GM18526 (cell line): ENCODE measurements around the gene RAB6B.

Experiments used
- POLR2A ChIP-seq: IDR thresholded peaks from 3 replicates; pipeline ENCODE4 v1.6.1; 2011; ENCODE audit not compliant: insufficient read length; ENCODE audit errors: extremely low read depth

Gene RAB6B

GRCh38 chr3:133934996-133935842 lies 39.5 kb upstream of the RAB6B start:
- TF ChIP-seq POLR2A: no peak

DNA sequence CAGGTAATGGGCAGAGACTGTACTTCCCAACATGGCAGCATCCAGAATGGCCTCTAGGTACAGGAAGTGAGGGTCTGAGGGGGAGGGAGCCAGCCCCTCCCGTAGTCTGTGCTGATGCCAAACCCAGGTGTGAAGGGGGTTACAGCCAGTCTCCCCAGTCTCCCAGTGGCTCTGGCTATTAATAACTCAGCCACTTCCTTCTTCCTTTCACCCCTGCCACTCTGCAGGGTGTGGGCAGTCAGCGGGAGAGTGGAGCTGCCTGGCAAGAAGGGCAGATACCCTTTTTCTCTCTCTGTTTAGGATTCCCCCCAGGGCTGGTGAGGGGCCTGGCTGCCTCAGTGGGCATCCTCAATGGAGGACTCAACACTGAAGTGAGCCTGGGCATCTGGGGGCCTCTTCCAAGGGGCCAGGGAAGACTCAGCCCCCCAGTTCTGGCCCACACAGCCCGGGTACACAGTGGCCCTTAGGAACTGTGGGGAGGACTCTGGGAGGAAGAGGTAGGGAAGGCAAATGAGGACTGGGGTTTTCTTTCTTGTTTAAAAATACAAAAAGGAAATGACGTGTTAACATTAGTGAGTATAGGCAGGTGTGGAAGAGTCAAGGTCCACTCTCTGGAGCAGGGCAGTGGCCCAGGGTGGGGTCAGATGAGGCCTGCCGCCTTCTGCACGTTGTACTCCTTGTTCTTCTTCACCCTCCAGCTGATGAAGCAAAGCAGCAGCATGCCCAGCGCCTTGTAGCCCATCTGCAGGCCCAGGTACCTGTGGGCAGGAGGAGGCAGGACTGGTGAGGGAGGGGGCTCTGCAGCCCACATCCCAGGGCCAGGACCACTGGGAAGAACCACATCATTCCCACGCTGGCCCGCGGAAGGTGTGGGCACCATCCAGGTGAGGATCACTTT lies 38.6 kb upstream of the RAB6B start:
- no peak for TF ChIP-seq POLR2A

DNA sequence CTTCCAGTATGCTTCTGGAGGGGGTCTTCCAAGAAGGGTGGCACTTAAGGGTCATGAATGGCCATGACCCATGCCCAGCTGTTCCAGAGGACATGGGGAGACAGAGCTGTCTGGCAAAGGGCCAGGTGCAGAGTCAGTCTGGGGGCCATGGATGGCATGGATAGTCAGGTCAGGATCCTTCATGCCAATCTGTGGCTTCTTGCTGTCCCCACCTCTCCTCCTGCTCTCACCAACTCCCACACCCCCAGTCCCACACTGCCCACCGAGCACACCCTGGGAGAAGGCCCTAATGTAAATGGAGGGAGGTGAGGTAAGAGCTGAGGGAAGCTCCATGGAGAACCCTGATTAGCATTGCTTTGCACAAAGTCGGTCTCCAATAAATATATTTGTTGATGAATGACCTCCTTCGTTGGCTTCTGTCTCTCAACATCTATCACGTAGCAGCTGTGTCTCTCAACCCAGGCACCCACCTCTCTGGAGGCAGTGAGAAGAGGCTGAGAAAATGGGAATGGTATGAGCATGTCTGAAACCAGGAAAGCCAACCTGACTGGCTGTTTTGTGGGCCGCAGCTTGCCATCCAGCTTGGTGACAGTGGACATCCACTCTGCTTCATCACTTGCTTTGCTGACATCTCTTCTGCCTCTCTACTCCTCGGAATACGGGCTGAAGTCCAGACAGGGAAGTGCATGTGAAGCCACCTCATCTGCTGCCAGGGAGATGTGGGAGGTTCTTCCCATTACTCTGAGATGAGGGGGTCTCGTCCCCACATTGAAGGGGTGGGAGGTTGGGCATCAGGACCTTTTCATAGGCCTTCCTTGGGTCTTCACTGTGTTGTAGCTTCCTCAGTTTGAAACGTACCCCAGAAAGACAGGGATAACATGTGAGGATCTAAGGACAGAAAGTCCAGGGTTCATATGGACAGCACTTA lies 37.7 kb upstream of the RAB6B start:
- TF ChIP-seq POLR2A: no peak

GRCh38 chr3:133932009-133932408 lies 36.3 kb upstream of the RAB6B start:
- TF ChIP-seq POLR2A: no peak

DNA sequence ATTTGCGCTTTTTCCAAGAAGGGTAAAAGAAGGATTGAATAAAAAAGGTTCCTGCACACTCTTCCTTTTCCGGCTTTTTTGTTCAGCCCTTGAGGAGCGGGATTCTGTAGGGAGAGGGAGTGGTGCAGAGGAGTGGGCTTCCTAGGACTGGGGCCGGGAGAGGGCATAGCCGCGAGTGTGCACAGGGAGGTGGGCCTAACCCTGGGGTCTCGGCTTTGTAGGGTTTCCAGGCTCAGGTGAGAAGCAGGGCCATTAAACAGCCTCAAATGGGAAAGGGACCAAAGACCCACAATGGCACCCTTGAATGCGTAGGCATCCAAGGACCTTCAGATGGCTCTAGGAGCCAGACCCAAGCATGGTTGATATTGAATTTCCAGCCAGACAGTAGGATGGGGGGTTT lies 35.4 kb upstream of the RAB6B start:
- no peak for TF ChIP-seq POLR2A

DNA sequence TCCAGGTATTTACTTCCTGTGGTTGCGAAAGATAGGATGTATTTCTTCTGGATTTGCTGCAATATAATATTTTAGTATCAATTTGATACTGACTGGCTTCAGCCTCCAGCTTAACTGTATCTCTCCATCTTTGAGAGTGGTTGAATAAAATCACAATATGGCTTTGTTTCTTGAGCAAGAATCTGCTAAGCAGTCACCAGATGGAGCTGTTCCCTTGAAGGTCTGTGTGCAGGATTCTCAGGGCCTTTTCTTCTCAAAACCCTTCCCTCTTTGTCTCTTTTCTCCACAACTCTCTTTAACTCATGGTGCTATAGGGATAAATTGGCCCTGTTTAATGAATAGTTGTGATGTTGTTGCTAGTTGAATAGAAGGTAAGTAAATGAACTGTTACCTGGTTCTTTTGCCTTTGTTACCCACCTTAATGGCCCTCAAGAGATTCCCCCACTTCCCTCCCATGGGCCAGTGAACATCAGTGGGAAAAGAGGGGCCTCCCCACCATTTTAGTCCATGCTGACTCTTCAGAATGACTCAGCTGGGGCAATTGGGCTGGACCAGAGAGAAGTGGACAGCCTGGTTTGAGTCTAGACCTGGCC lies 34.8 kb upstream of the RAB6B start:
- TF ChIP-seq POLR2A: no peak

DNA sequence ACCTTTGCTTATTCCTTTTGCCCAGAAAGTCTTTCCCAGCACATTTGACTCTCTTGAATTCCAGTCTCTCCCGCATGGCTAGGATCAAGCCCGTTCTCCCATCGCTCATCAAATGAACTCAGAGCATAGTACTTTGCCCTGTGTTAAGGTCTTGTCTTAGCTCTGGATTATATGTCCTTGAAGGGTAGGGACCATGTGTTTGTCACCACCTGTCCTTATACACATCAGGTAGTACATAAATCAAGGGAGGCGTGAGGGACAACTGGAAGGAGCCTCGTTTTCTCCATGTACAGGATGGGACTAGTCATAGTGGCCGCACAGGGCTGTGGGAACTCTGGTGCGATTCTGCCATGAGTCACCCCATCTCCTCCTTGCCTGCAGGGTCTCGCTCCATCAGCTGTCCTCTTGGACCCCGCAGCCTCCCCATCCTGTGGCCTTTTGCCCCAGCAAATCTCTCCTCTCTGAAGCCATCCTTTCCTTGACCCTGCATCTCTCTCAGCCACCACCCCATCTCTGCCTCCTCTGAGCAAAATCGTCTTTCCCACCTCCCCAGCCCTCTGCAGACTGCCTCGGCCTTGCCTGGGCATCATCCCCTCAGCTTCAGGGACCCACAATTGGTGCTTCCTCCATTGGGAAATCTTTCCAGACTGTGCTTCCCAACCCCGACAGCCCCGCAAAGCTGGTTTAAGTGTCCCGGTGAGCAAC lies 33.4 kb upstream of the RAB6B start:
- TF ChIP-seq POLR2A: no peak

- TF ChIP-seq POLR2A: no peak
These were observed 32.6 kb upstream of the RAB6B start for GRCh38 chr3:133928136-133928893.

- no peak for TF ChIP-seq POLR2A
These were observed 31.9 kb upstream of the RAB6B start for GRCh38 chr3:133927540-133928066.

GRCh38 chr3:133926736-133927539 lies 31.3 kb upstream of the RAB6B start:
- TF ChIP-seq POLR2A: no peak

- TF ChIP-seq POLR2A: no peak
These were observed 30.5 kb upstream of the RAB6B start for GRCh38 chr3:133925960-133926735.

GRCh38 chr3:133924041-133924440 lies 28.4 kb upstream of the RAB6B start:
- TF ChIP-seq POLR2A: no peak
